Measurements from ENCODE around the gene DRAP1. TPM values are rescaled to one million over a fixed set of nuclear protein-coding genes. Genes with fewer than 3 reads are reported as not detected.

DRAP1 gene
- total and polyA plus RNA-seq, 9 of the 15 experiments (the other 6 are each of a cell fraction or from before 2014, with no cell fraction given), result 9.6 to 200 (median 92.9) TPM

GRCh38 chr11:65894034-65894591 is 25.1 kb upstream of the DRAP1 start (continued):
- TF ChIP-seq, protein P1, sequence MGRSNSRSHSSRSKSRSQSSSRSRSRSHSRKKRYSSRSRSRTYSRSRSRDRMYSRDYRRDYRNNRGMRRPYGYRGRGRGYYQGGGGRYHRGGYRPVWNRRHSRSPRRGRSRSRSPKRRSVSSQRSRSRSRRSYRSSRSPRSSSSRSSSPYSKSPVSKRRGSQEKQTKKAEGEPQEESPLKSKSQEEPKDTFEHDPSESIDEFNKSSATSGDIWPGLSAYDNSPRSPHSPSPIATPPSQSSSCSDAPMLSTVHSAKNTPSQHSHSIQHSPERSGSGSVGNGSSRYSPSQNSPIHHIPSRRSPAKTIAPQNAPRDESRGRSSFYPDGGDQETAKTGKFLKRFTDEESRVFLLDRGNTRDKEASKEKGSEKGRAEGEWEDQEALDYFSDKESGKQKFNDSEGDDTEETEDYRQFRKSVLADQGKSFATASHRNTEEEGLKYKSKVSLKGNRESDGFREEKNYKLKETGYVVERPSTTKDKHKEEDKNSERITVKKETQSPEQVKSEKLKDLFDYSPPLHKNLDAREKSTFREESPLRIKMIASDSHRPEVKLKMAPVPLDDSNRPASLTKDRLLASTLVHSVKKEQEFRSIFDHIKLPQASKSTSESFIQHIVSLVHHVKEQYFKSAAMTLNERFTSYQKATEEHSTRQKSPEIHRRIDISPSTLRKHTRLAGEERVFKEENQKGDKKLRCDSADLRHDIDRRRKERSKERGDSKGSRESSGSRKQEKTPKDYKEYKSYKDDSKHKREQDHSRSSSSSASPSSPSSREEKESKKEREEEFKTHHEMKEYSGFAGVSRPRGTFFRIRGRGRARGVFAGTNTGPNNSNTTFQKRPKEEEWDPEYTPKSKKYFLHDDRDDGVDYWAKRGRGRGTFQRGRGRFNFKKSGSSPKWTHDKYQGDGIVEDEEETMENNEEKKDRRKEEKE (IDR thresholded peaks at IDR 0.05; ENCODE audit: borderline replicate concordance in 1 of 2, control insufficient read depth in 1 of 2, low read depth in 2 of 2, low read length in 1 of 2), result 0 out of 4 replicates have a peak, but pooled peaks of 1 of the 2 experiments have one; percentile 9
- peak; percentile 77 for TF ChIP-seq FIP1L1 (IDR thresholded peaks at IDR 0.05; ENCODE audit: low read depth, low read length, poor library complexity, severe bottlenecking)
- TF ChIP-seq HMG20A (CRISPR knock-in tag; conservative IDR thresholded peaks at IDR 0.05), result no peak
- TF ChIP-seq, protein P2, sequence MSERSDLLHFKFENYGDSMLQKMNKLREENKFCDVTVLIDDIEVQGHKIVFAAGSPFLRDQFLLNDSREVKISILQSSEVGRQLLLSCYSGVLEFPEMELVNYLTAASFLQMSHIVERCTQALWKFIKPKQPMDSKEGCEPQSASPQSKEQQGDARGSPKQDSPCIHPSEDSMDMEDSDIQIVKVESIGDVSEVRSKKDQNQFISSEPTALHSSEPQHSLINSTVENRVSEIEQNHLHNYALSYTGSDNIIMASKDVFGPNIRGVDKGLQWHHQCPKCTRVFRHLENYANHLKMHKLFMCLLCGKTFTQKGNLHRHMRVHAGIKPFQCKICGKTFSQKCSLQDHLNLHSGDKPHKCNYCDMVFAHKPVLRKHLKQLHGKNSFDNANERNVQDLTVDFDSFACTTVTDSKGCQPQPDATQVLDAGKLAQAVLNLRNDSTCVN (CRISPR knock-in tag; IDR thresholded peaks at IDR 0.05), result 0 out of 2 replicates have a peak, but pooled peaks have one; percentile 8
- no peak for TF ChIP-seq TCF7L2 (IDR thresholded peaks at IDR 0.05; ENCODE audit: low read depth, low read length)
- TF ChIP-seq POLR2A (conservative IDR thresholded peaks at IDR 0.05), result peak; percentile 70
- no peak for TF ChIP-seq ELF1 (tag; IDR thresholded peaks at IDR 0.05)
- TF ChIP-seq POLR2G (IDR thresholded peaks at IDR 0.05; ENCODE audit: low read depth, low read length), result peak; percentile 88
- TF ChIP-seq, protein P3, sequence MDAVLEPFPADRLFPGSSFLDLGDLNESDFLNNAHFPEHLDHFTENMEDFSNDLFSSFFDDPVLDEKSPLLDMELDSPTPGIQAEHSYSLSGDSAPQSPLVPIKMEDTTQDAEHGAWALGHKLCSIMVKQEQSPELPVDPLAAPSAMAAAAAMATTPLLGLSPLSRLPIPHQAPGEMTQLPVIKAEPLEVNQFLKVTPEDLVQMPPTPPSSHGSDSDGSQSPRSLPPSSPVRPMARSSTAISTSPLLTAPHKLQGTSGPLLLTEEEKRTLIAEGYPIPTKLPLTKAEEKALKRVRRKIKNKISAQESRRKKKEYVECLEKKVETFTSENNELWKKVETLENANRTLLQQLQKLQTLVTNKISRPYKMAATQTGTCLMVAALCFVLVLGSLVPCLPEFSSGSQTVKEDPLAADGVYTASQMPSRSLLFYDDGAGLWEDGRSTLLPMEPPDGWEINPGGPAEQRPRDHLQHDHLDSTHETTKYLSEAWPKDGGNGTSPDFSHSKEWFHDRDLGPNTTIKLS (IDR thresholded peaks at IDR 0.05; ENCODE audit: borderline replicate concordance, low read depth), result no peak
- TF ChIP-seq SUPT5H (IDR thresholded peaks at IDR 0.05), result peak; percentile 73
